H9 (cell line): ENCODE results near the gene NKIRAS2. TPM values are rescaled to one million over a fixed set of nuclear protein-coding genes. Genes with fewer than 3 reads are reported as not detected.
A peak's percentile ranks its signal among the peaks of the same experiment; 100 is the strongest.

Experiments used
- DNase-seq: peaks from one replicate; pipeline ENCODE4 v3.0.0-alpha.2; 2017
- H2AFZ ChIP-seq: one replicate; pipeline ENCODE4 v1.6.1; 2013; ENCODE audit warnings: mild to moderate bottlenecking, low read length, control low read depth, moderate library complexity
- H2AK5ac ChIP-seq: 2 replicates; pipeline ENCODE4 v1.6.1; 2013; ENCODE audit warnings: low read length, control low read depth, mixed read lengths; ENCODE audit not compliant: insufficient read length
- H2BK120ac ChIP-seq: one replicate; pipeline ENCODE4 v1.6.1; 2013; ENCODE audit warnings: low read depth, mild to moderate bottlenecking, low read length, control low read depth, inconsistent platforms; ENCODE audit not compliant: poor library complexity, severe bottlenecking
- H2BK12ac ChIP-seq: 2 replicates; pipeline ENCODE4 v1.6.1; 2013; ENCODE audit warnings: low read length, control low read depth, mixed read lengths, low read depth; ENCODE audit not compliant: insufficient read length
- H2BK15ac ChIP-seq: 2 replicates; pipeline ENCODE4 v1.6.1; 2013; ENCODE audit warnings: low read depth, low read length, control low read depth
- H2BK20ac ChIP-seq: one replicate; pipeline ENCODE4 v1.6.1; 2013; ENCODE audit warnings: low read depth, mild to moderate bottlenecking, low read length, control low read depth, inconsistent platforms; ENCODE audit not compliant: poor library complexity, severe bottlenecking
- H2BK5ac ChIP-seq: 2 replicates; pipeline ENCODE4 v1.6.1; 2013; ENCODE audit warnings: low read length, control low read depth, mixed read lengths; ENCODE audit not compliant: insufficient read length
- H3K14ac ChIP-seq: 2 replicates; pipeline ENCODE4 v1.6.1; 2013; ENCODE audit warnings: low read length, control low read depth; ENCODE audit not compliant: insufficient read depth
- H3K18ac ChIP-seq: 2 replicates; pipeline ENCODE4 v1.6.1; 2013; ENCODE audit warnings: low read depth, mild to moderate bottlenecking, mixed read lengths, low read length, control low read depth; ENCODE audit not compliant: insufficient read length
- H3K23ac ChIP-seq: 2 replicates; pipeline ENCODE4 v1.6.1; 2013; ENCODE audit warnings: low read length, control low read depth, mixed read lengths, low read depth; ENCODE audit not compliant: insufficient read length
- H3K23me2 ChIP-seq: 2 replicates; pipeline ENCODE4 v1.6.1; 2013; ENCODE audit warnings: low read depth, mild to moderate bottlenecking, mixed read lengths, low read length, control low read depth; ENCODE audit not compliant: insufficient read length, poor library complexity, severe bottlenecking
- H3K27ac ChIP-seq: 2 replicates; pipeline ENCODE4 v1.5.1; 2013; ENCODE audit warnings: low read length, control low read depth, mixed read lengths, low read depth; ENCODE audit not compliant: insufficient read length
- H3K27me3 ChIP-seq: 2 replicates; pipeline ENCODE4 v1.6.1; 2013; ENCODE audit warnings: low read length, control low read depth, inconsistent platforms; ENCODE audit not compliant: insufficient read depth
- H3K4ac ChIP-seq: 2 replicates; pipeline ENCODE4 v1.6.1; 2013; ENCODE audit warnings: low read depth, mild to moderate bottlenecking, control low read depth, inconsistent platforms, low read length, moderate library complexity
- H3K4me1 ChIP-seq: 2 replicates; pipeline ENCODE4 v1.6.1; 2013; ENCODE audit warnings: low read length, control low read depth, inconsistent platforms; ENCODE audit not compliant: insufficient read depth
- H3K4me2 ChIP-seq: 2 replicates; pipeline ENCODE4 v1.6.1; 2013; ENCODE audit warnings: low read length, control low read depth, mixed read lengths; ENCODE audit not compliant: insufficient read length, insufficient read depth
- H3K56ac ChIP-seq: 2 replicates; pipeline ENCODE4 v1.6.1; 2013; ENCODE audit warnings: low read depth, mild to moderate bottlenecking, mixed read lengths, low read length, control low read depth; ENCODE audit not compliant: insufficient read length
- H3K79me1 ChIP-seq: 2 replicates; pipeline ENCODE4 v1.6.1; 2013; ENCODE audit warnings: low read depth, mild to moderate bottlenecking, moderate library complexity, low read length, control low read depth, inconsistent platforms; ENCODE audit not compliant: insufficient read depth, poor library complexity, severe bottlenecking
- H3K79me2 ChIP-seq: 2 replicates; pipeline ENCODE4 v1.6.1; 2013; ENCODE audit warnings: low read length, control low read depth, inconsistent platforms; ENCODE audit not compliant: insufficient read depth
- H3K9ac ChIP-seq: 2 replicates; pipeline ENCODE4 v1.6.1; 2013; ENCODE audit warnings: low read length, control low read depth, mixed read lengths; ENCODE audit not compliant: insufficient read length; ENCODE audit errors: extremely low read depth
- H3K9me3 ChIP-seq: one replicate; pipeline ENCODE4 v1.6.1; 2013; ENCODE audit warnings: low read depth, low read length, inconsistent platforms; ENCODE audit not compliant: control insufficient read depth
- H3T11ph ChIP-seq: one replicate; pipeline ENCODE4 v1.6.1; 2013; ENCODE audit warnings: mild to moderate bottlenecking, low read length, control low read depth, inconsistent platforms
- H4K20me1 ChIP-seq: one replicate; pipeline ENCODE4 v1.6.1; 2013; ENCODE audit not compliant: control insufficient read depth, insufficient read length, insufficient read depth
- H4K5ac ChIP-seq: 2 replicates; pipeline ENCODE4 v1.6.1; 2013; ENCODE audit warnings: low read depth, mild to moderate bottlenecking, mixed read lengths, low read length, control low read depth; ENCODE audit not compliant: insufficient read length
- H4K8ac ChIP-seq: replicated peaks from 2 replicates; pipeline ENCODE4 v1.6.1; 2013; ENCODE audit warnings: low read length, control low read depth, mixed read lengths, low read depth; ENCODE audit not compliant: insufficient read length
- H4K91ac ChIP-seq: 2 replicates; pipeline ENCODE4 v1.6.1; 2013; ENCODE audit warnings: low read depth, mild to moderate bottlenecking, moderate library complexity, mixed read lengths, low read length, control low read depth; ENCODE audit not compliant: insufficient read length
- H3K27ac Mint-ChIP-seq, 3 experiments: 2 replicates in 2 of 3; 3 replicates in 1 of 3; pipeline ENCODE4 v1.8.0; 2020 to 2021; ENCODE audit warnings: mixed read lengths in 3 of 3, mild to moderate bottlenecking in 1 of 3, moderate library complexity in 1 of 3
- H3K27me3 Mint-ChIP-seq: 2 replicates; pipeline ENCODE4 v1.8.0; 2021; ENCODE audit warnings: low read depth, mild to moderate bottlenecking, moderate library complexity, mixed read lengths
- H3K36me3 Mint-ChIP-seq, 3 experiments: 2 replicates in 2 of 3; 3 replicates in 1 of 3; pipeline ENCODE4 v1.8.0; 2020 to 2021; ENCODE audit warnings: low read depth in 3 of 3, mixed read lengths in 3 of 3; ENCODE audit not compliant: insufficient read depth in 1 of 3
- H3K4me1 Mint-ChIP-seq, 2 experiments: 2 replicates each; pipeline ENCODE4 v1.8.0; 2020; ENCODE audit warnings: mixed read lengths in 2 of 2
- H3K4me3 Mint-ChIP-seq, 2 experiments: 2 replicates in 1 of 2; 3 replicates in 1 of 2; pipeline ENCODE4 v1.8.0; 2020 to 2021; ENCODE audit warnings: mild to moderate bottlenecking in 2 of 2, mixed read lengths in 2 of 2, moderate library complexity in 1 of 2
- H3K9me3 Mint-ChIP-seq, 2 experiments: 2 replicates in 1 of 2; 3 replicates in 1 of 2; pipeline ENCODE4 v1.8.0; 2020; ENCODE audit warnings: mild to moderate bottlenecking in 2 of 2, mixed read lengths in 2 of 2, moderate library complexity in 1 of 2
- CTCF ChIP-seq: fragments of 200-600 bp; sonication (generic); conservative IDR thresholded peaks from 3 replicates; pipeline ENCODE4 v1.8.0; 2021; ENCODE audit warnings: antibody characterized with exemption, mild to moderate bottlenecking
- WGBS: extraction: QIAGEN DNeasy Blood & Tissue Kit; methylation state at CpG from one replicate; pipeline ENCODE4 v1.1.7; 2013; ENCODE audit warnings: missing lambda C conversion rate, low lambda C conversion rate, mixed read lengths; ENCODE audit not compliant: insufficient read length; ENCODE audit errors: extremely low coverage; 5-methylcytosine and 5-hydroxymethylcytosine counted together
- total RNA-seq: library from RNA; stranded (reverse); gene quantifications from 2 replicates; pipeline ENCODE4 v1.2.1, GENCODE V29; 2021

NKIRAS2 gene
- total RNA-seq, 1 experiment from 2014 or later = 37.1 TPM

DNA sequence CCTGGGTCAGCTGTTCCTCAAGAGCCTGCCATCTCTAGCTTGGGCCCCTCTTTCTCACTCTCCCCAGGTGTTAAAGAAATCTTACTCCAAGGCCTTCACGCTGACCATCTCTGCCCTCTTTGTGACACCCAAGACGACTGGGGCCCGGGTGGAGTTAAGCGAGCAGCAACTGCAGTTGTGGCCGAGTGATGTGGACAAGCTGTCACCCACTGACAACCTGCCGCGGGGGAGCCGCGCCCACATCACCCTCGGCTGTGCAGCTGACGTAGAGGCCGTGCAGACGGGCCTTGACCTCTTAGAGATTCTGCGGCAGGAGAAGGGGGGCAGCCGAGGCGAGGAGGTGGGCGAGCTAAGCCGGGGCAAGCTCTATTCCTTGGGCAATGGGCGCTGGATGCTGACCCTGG, 46.5 kb upstream of the NKIRAS2 start:
- no peak overlapping the region for H4K91ac ChIP-seq
- DNase-seq = no peak

More for the DNA sequence above, 46.5 kb upstream of the NKIRAS2 start:
- no peak overlapping the region for H3T11ph ChIP-seq
- Mint-ChIP-seq H3K4me1 (peaks cover 0 to 3% of the 10 kb centered on the region in 2 experiments; a peak in 1 of 4 replicates), H3K27ac (peak overlapping the region in 1 of 3 experiments; percentile 28; a peak in 1 of 7 replicates), H3K9me3 (no peaks in the 10 kb centered on the region), H3K27me3 (no peaks in the 10 kb centered on the region), H3K4me3 (no peak overlapping the region), H3K36me3 (peaks cover 31 to 88% (median 83%) of the 10 kb centered on the region in 3 experiments)
- no peak overlapping the region for H4K5ac ChIP-seq
- no peak overlapping the region for H2AFZ ChIP-seq
- H4K8ac ChIP-seq = no peak overlapping the region
- H2BK5ac ChIP-seq = no peak overlapping the region
- H3K9ac ChIP-seq = no peak overlapping the region
- H2BK12ac ChIP-seq = no peak overlapping the region
- H3K18ac ChIP-seq = no peak overlapping the region
- H2BK15ac ChIP-seq = no peak overlapping the region
- H3K23ac ChIP-seq = no peak overlapping the region
- H3K56ac ChIP-seq = no peak overlapping the region
- H2AK5ac ChIP-seq = no peak overlapping the region
- no peak overlapping the region for H2BK20ac ChIP-seq
- H3K4ac ChIP-seq = no peak overlapping the region
- no peak overlapping the region for H3K4me2 ChIP-seq
- H3K4me1 ChIP-seq = no peaks in the 10 kb centered on the region
- H3K27me3 ChIP-seq = no peaks in the 10 kb centered on the region
- H2BK120ac ChIP-seq = no peak overlapping the region
- TF ChIP-seq CTCF = no peak
- no peak overlapping the region for H3K27ac ChIP-seq
- H3K79me2 ChIP-seq = no peaks in the 10 kb centered on the region
- no peaks in the 10 kb centered on the region for H3K9me3 ChIP-seq
- H4K20me1 ChIP-seq = no peaks in the 10 kb centered on the region
- no peak overlapping the region for H3K14ac ChIP-seq
- no CpG with 5 or more reads among the region's 19 CpGs for WGBS
- H3K23me2 ChIP-seq = no peaks in the 10 kb centered on the region
- H3K79me1 ChIP-seq = no peaks in the 10 kb centered on the region
